ENCODE results near the gene MBD3L3.
"Not testable (repeated sequence)": the region's sequence is repeated elsewhere in the genome, so short reads cannot be mapped to it uniquely, and the experiment has no call there.

Gene MBD3L3

DNA sequence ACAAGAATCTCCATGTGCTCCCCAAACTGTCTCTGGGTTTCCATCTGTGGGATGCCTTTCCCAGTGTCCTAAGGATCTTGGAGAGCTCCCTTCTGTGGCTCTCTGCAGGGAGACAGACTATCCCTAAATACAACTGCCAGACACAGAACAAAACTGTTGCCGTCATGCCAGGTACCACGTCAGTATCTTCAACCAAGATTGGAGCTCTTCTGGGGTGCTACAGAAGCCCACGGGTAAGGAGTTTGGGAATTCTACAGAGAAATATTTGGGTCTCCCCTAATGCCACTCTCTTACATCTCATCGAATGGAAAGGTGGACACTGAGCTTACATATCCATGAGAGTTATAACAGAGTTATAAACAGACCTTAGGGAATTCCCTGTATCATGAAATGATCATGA is 4.9 kb upstream of the MBD3L3 start:
- DNase-seq = no peak

DNA sequence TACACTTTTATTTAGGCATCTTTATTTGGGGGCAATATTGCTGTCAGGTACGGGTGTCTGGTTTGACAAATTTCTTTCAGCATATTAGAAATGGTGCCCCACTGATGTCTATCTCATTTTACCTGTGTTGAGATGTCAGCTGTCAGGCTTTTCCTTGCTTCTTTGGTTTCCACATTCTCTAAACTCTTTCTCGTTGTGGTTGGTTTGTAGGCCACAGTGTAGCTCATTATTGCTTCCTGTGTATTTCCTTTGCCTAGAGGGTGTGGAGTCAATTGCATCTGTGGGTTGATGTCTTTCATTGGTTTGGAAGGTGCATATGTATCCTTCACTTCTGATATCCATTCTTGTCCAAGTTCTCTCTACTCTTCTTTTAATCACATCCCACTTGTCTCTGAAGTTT is 1.5 kb upstream of the MBD3L3 start:
- not testable (repeated sequence) for DNase-seq

DNA sequence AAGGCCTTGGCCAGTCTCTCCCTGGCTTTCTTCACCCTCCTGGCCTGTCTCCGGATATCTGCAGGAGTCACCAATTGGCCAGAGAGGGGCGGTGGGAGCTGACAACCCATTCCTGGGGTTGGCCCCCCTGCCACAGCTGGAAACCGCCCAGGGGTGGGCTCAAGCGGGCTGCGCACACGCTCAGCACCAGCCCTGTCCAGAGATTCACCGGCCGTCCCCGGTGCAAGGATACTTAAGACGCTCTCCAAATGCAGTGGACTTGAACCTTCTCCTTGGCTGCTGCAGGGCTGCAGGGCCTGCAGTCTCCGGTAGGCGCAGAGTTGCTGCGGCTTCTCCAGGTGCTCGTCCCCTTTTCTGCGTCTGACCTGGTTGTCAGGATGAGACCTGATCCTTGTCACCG is 2.1 kb downstream of the MBD3L3 start:
- DNase-seq = not testable (repeated sequence)

DNA sequence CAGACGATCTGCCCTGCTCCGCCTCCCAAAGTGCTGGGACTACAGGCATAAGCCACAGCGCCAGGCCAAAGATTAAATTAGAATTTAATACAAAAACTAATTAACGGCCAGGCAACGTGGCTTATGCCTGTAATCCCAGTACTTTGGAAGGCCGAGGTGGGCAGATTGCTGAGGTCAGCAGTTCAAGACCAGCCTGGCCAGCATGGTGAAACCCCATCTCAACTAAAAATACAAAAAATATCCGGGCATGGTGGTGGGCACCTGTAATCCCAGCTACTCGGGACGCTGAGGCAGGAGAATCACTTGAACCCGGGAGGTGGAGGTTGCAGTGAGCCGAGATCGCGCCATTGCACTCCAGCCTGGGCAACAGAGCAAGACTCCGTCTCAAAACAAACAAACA is 2.8 kb downstream of the MBD3L3 start:
- not testable (repeated sequence) for DNase-seq

DNA sequence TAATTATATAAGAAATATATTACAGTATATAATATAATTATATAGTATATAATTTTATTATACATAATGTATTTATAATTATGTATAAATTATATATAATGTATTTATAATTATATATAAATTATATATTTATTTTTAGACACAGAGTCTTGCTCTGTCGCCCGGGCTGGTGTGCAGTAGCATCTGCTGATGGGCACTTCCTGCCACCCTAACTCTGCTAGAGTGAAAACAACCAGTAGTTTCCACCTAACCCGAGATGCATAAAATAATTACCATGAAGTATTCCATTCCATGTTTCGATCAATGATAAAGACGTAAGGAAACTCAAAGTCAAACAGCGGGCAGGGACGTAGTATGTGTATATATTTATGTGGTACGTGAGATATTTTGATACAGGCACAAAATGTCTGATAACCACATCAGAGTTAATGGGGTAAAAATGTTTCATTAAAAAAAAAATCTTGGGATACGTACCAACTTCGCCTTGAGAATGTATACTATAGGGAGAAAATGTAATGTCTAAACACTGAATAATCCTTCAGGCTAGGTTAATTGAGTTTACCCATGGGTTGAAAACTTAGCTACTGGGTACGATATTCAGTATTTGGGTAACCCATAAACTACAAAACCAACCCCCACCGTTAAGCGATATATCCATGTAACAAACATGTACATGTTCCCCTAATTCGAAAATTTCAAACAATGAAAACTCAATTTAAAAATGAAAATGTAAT is 3.7 kb downstream of the MBD3L3 start:
- not testable (repeated sequence) for DNase-seq

DNA sequence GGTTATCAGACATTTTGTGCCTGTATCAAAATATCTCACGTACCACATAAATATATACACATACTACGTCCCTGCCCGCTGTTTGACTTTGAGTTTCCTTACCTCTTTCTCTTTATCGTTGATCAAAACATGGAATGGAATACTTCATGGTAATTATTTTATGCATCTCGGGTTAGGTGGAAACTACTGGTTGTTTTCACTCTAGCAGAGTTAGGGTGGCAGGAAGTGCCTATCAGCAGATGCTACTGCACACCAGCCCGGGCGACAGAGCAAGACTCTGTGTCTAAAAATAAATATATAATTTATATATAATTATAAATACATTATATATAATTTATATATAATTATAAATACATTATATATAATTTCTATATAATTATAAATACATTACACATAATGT is 5.6 kb downstream of the MBD3L3 start:
- not testable (repeated sequence) for DNase-seq

DNA sequence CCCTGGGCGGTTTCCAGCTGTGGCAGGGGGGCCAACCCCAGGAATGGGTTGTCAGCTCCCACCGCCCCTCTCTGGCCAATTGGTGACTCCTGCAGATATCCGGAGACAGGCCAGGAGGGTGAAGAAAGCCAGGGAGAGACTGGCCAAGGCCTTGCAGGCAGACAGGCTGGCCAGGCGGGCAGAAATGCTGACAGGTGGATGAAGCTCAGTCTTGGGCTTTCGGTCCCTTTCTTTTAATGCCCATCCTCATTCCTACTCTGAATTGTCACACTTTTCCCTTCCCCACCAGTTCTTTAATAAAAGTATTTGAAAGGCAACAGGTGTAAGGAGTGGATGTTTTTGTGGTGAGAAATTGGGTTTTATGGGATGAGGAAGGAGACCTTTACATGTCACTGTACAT is 7.1 kb downstream of the MBD3L3 start:
- not testable (repeated sequence) for DNase-seq

DNA sequence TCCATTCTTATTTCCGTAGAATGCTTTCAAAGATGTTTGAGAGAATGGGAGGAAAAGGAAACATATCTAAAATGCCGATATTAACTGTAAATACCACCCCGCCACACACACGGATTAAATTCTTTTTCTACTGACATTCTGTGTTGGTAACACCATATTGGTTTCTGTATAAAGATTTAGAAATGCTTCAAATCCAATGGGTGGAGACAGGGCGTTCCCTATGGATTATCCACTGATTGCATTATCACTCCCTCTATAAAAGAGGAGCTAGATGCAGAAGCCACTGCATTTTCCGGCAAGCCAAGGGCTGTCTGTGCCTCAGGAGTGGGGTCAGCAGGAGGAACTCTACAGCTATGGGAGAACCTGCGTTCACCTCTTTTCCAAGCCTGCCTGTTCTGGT is 9.5 kb downstream of the MBD3L3 start, which contains the start of gene MBD3L2:
TSS of gene MBD3L2 (plus strand) at position 301 of the 400 bp plus-strand sequence. CDS start at position 354, 53 bp downstream.
- DNase-seq = not testable (repeated sequence)

DNA sequence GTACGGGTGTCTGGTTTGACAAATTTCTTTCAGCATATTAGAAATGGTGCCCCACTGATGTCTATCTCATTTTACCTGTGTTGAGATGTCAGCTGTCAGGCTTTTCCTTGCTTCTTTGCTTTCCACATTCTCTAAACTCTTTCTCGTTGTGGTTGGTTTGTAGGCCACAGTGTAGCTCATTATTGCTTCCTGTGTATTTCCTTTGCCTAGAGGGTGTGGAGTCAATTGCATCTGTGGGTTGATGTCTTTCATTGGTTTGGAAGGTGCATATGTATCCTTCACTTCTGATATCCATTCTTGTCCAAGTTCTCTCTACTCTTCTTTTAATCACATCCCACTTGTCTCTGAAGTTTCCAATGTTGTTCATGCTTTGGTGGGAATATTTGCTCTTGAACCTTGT is 16.9 kb downstream of the MBD3L3 start:
- DNase-seq = not testable (repeated sequence)

DNA sequence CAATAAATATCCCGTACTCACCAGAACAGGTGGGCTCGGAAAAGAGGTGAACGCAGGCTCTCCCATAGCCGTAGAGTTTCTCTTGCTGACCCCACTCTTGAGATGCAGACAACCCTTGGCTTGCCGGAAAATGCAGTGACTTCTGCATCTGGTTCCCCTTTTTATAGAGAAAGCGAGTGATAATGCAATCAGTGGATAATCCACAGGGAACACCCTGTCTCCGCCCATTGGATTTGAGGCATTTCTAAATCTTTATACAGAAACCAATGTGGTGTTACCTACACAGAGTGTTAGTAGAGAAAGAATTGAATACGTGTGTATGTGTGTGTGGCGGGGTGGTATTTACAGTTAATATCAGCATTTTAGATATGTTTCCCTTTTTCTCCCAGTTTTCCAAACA is 18.4 kb downstream of the MBD3L3 start, which contains the start of gene MBD3L4:
TSS of gene MBD3L4 (minus strand) at position 101 of the 400 bp plus-strand sequence. CDS start at position 66, 35 bp downstream.
- not testable (repeated sequence) for DNase-seq

DNA sequence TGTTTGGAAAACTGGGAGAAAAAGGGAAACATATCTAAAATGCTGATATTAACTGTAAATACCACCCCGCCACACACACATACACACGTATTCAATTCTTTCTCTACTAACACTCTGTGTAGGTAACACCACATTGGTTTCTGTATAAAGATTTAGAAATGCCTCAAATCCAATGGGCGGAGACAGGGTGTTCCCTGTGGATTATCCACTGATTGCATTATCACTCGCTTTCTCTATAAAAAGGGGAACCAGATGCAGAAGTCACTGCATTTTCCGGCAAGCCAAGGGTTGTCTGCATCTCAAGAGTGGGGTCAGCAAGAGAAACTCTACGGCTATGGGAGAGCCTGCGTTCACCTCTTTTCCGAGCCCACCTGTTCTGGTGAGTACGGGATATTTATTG is 28.2 kb downstream of the MBD3L3 start, which contains the start of gene MBD3L5:
TSS of gene MBD3L5 (plus strand) at position 301 of the 400 bp plus-strand sequence. CDS start at position 335, 34 bp downstream.
- not testable (repeated sequence) for DNase-seq

DNA sequence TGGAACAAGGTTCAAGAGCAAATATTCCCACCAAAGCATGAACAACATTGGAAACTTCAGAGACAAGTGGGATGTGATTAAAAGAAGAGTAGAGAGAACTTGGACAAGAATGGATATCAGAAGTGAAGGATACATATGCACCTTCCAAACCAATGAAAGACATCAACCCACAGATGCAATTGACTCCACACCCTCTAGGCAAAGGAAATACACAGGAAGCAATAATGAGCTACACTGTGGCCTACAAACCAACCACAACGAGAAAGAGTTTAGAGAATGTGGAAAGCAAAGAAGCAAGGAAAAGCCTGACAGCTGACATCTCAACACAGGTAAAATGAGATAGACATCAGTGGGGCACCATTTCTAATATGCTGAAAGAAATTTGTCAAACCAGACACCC is 29.7 kb downstream of the MBD3L3 start:
- DNase-seq = not testable (repeated sequence)

DNA sequence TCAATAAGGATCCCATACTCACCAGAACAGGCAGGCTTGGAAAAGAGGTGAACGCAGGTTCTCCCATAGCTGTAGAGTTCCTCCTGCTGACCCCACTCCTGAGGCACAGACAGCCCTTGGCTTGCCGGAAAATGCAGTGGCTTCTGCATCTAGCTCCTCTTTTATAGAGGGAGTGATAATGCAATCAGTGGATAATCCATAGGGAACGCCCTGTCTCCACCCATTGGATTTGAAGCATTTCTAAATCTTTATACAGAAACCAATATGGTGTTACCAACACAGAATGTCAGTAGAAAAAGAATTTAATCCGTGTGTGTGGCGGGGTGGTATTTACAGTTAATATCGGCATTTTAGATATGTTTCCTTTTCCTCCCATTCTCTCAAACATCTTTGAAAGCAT is 37.1 kb downstream of the MBD3L3 start, which contains the start of gene MBD3L2B:
TSS of gene MBD3L2B (minus strand) at position 101 of the 400 bp plus-strand sequence. CDS start at position 67, 34 bp downstream.
- not testable (repeated sequence) for DNase-seq

DNA sequence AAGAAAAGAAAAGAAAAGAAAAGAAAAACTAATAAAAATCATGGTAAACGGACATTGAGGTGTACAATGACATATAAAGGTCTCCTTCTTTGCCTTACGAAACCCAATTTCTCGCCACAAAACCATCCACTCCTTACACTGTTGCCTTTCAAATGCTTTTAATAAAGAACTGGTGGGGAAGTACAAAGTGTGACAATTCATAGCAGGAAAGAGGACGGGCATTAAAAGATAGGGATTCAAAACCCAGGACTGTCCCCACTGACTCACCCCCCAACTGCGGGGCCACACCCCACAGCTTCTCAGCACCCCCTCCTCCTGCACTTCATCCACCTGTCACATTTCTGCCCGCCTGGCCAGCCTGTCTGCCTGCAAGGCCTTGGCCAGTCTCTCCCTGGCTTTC is 39.6 kb downstream of the MBD3L3 start:
- no peak for DNase-seq

DNA sequence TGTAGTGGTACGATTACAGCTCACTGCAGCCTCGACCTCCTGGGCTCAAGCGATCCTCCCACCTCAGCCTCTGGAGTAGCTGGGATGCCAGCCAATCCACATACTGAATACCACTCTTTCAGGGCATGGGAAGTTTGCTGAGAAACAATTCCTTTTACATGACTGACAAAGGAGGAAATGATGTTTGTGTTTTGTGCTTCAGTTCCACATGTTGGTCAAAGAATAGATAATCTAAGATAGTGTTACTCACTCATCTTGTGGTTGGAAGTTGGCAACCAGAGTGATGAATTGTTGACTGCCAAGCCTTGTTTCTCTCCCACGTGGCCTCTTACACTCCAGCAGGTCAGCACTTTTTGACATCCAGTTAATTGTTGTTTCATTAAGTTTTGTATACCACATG is 44.8 kb downstream of the MBD3L3 start:
- DNase-seq = no peak

DNA sequence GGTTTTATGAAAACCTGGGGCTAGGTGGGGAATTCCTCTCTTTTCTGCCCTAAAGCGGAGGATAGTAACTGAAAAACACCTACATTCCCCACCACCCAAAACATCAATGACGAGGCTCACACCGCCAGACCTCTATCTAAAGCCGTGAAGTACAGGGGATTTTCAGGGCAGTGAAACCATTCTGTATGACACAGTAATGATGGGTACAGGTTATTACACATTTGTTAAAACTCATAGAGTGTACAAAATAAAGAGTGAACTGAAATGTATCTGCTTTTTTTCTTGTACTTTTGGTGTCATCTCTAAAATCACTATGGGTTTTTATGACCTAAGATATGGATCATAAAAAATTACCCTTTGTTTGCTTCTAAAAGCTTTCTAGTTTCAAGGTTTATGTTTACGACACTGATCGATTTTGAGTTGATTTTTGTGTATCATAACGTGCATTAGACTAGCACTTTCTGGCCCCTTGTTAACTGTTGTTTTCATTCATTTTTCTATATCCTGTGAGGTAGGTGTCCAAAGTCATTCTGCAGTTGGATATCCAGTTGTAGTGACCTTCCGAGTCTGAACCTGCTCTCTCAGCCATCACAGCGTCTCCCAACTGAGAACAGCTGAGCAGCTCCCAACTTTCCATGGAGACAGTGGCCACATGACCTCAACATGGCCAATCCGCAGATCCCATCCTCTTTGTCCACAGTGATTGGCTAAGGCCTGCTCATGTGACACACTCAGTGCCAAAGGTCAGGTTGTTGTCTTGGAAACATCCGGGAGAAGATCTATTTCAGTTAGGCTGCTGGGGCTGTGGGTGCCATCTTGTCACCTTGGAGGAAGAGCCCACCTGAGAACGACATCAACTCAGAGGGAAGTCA is 47.5 kb downstream of the MBD3L3 start:
- no peak for DNase-seq

DNA sequence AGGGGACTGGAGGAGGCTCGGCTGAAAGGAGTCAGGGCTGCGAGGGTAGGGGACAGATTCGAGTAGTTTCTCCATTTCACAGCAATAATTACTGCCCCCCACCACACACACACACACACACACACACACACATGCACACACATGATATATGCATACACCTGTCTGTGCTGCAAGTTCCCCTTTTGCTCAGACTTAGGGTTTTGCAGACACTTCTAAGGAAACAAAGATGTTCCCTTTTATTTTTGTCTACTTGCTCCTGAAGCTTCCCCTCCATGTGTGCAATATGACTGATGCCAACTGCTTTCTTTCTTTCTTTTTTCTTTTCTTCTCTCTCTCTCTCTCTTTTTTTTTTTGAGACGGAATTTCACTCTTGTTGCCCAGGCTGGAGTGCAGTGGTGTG is 50.6 kb downstream of the MBD3L3 start:
- DNase-seq = no peak
